Mucosa of rectum (tissue), 2 donors: Measurements from ENCODE around the gene EEF1AKMT2.
A peak's percentile ranks its signal among the peaks of the same experiment; 100 is the strongest.

ENCODE experiments used
- H3K27ac ChIP-seq, 2 donors: one replicate each; pipeline ENCODE4 v1.7.0; 2013; ENCODE audit warnings: inconsistent platforms in 2 of 2, low read depth in 2 of 2, low read length in 2 of 2
- H3K27me3 ChIP-seq, 2 donors: one replicate each; pipeline ENCODE4 v1.7.0; 2013; ENCODE audit warnings: low read length in 2 of 2; ENCODE audit not compliant: control insufficient read depth in 2 of 2, insufficient read depth in 2 of 2
- H3K36me3 ChIP-seq, 2 donors: one replicate each; pipeline ENCODE4 v1.7.0; 2013; ENCODE audit warnings: low read length in 2 of 2; ENCODE audit not compliant: control insufficient read depth in 2 of 2, insufficient read depth in 2 of 2
- H3K4me1 ChIP-seq, 2 donors: one replicate each; pipeline ENCODE4 v1.7.0; 2013; ENCODE audit warnings: low read length in 2 of 2, mild to moderate bottlenecking in 1 of 2; ENCODE audit not compliant: control insufficient read depth in 2 of 2, insufficient read depth in 2 of 2
- H3K4me3 ChIP-seq, 2 donors: one replicate each; pipeline ENCODE4 v1.7.0; 2013; ENCODE audit warnings: low read length in 2 of 2
- H3K9ac ChIP-seq, 2 donors: one replicate each; pipeline ENCODE4 v1.7.0; 2013; ENCODE audit warnings: low read length in 2 of 2, low read depth in 1 of 2, mild to moderate bottlenecking in 1 of 2
- H3K9me3 ChIP-seq, 2 donors: one replicate each; pipeline ENCODE4 v1.7.0; 2013; ENCODE audit warnings: low read length in 2 of 2; ENCODE audit not compliant: control insufficient read depth in 2 of 2
- donor health status: healthy.
- donor health status: Normal muscosa, but diverticular disease.

EEF1AKMT2 gene

DNA sequence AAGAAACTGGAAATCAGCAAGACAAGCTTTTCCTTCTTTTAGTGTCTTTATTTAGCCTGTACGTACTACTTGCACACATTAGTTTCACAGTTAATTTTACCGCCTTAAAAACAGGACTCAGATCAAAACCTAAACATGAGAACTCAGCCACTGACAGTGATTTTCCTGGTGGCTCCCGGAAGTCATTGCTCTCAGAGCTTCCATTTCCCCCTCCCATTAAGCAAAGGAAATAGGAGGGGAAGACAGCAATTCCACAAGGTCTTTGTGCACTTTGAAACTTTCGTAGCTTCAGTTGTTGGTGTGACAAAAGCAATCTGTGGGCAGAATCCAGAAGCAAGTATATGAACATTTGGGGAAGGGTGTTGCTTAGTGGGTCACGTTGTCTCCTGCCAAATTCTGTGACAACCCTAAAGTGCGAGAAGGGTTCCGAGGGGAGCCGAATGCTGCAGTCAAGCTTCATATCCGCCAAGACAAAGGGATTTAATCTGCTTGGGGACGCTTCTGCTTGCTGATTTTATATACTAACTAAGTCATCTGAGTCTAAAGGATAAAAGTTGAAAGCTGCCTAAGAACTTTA lies 77.9 kb downstream of the EEF1AKMT2 start:
- Histone ChIP-seq H3K27ac (no peak overlapping the region), H3K4me3 (no peak overlapping the region), H3K27me3 (no peaks in the 10 kb centered on the region), H3K9me3 (no peaks in the 10 kb centered on the region), H3K36me3 (no peaks in the 10 kb centered on the region), H3K9ac (no peak overlapping the region), H3K4me1 (peaks cover 39 to 56% of the 10 kb centered on the region in 2 donors)

DNA sequence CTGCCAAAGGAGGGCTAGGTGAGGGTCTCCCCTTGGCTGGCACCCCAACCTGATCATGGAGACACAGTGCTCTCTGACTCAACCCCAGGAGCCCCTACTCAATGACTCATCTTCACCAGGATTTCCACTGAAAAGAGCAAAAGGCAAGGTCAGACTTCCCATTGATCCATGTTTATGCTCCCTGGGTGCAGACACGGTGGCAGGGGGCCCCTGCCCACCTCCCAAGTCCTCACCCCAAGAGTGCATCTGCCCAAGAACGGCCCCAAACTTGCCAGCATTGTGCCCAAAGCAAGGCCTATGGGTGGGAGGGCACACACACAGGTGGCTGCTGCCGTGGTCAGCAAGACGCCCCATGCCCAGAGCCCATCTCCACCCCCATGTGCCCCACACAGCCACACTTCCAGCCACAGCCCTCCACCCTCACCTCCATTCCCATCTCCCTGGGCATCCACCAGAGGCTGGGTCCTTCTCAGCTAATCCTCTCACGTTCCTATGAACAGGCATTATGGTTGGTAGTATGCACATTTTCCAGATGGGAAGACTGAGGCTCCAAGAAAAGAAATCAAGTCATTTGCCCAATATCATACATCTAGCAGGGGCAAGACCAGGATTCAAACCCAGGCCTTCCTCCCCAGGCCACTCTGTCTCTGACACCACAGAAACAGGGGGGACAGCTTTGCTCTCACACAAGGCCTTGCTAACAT lies 78.8 kb downstream of the EEF1AKMT2 start:
- no peaks in the 10 kb centered on the region for H3K9me3 ChIP-seq
- H3K27me3 ChIP-seq = no peaks in the 10 kb centered on the region
- no peak overlapping the region for H3K27ac ChIP-seq
- no peak overlapping the region for H3K4me3 ChIP-seq
- H3K4me1 ChIP-seq = peaks cover 39 to 56% of the 10 kb centered on the region in 2 donors
- no peaks in the 10 kb centered on the region for H3K36me3 ChIP-seq
- H3K9ac ChIP-seq = no peak overlapping the region

DNA sequence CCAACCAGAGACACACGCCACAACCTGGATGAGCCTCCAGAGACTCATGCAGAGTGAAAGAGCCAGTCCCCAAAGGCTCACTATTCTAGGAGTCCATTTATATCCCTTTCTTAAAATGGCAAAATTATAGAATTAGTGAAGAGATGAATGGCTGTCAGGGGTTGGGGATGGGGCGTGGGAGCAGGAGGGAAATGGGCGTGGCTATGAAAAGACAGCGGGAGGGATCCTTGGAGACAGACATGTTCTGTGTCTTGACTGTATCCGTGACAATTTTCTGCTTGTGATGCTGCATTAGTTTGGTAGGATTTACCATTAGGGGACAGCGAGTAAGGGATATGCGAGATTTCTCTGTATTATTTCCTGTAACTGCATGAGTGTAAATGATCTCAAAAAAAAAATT lies 80.5 kb downstream of the EEF1AKMT2 start:
- H3K9me3 ChIP-seq = no peaks in the 10 kb centered on the region
- H3K36me3 ChIP-seq = peaks cover 0 to 6% of the 10 kb centered on the region in 2 donors
- no peak overlapping the region for H3K9ac ChIP-seq
- no peaks in the 10 kb centered on the region for H3K27me3 ChIP-seq
- H3K4me3 ChIP-seq = no peak overlapping the region
- H3K4me1 ChIP-seq = peaks cover 49 to 62% of the 10 kb centered on the region in 2 donors
- H3K27ac ChIP-seq = peak overlapping the region; percentile 65 to 75

- H3K36me3 ChIP-seq = peaks cover 6 to 14% of the 10 kb centered on the region in 2 donors
- no peak overlapping the region for H3K4me3 ChIP-seq
- peaks cover 46 to 56% of the 10 kb centered on the region in 2 donors for H3K4me1 ChIP-seq
- peak overlapping the region; percentile 65 to 75 for H3K27ac ChIP-seq
- H3K9me3 ChIP-seq = no peaks in the 10 kb centered on the region
- H3K27me3 ChIP-seq = no peaks in the 10 kb centered on the region
- peak overlapping the region in 1 of 2 donors; percentile 16 for H3K9ac ChIP-seq
Measured at GRCh38 chr10:124710266-124710881, 81.3 kb downstream of the EEF1AKMT2 start.

GRCh38 chr10:124709861-124710260 lies 81.8 kb downstream of the EEF1AKMT2 start:
- peaks cover 47 to 56% of the 10 kb centered on the region in 2 donors for H3K4me1 ChIP-seq
- H3K27ac ChIP-seq = peak overlapping the region; percentile 65 to 75
- H3K4me3 ChIP-seq = no peak overlapping the region
- no peaks in the 10 kb centered on the region for H3K9me3 ChIP-seq
- peaks cover 9 to 19% of the 10 kb centered on the region in 2 donors for H3K36me3 ChIP-seq
- peak overlapping the region in 1 of 2 donors; percentile 38 for H3K9ac ChIP-seq
- H3K27me3 ChIP-seq = no peaks in the 10 kb centered on the region

DNA sequence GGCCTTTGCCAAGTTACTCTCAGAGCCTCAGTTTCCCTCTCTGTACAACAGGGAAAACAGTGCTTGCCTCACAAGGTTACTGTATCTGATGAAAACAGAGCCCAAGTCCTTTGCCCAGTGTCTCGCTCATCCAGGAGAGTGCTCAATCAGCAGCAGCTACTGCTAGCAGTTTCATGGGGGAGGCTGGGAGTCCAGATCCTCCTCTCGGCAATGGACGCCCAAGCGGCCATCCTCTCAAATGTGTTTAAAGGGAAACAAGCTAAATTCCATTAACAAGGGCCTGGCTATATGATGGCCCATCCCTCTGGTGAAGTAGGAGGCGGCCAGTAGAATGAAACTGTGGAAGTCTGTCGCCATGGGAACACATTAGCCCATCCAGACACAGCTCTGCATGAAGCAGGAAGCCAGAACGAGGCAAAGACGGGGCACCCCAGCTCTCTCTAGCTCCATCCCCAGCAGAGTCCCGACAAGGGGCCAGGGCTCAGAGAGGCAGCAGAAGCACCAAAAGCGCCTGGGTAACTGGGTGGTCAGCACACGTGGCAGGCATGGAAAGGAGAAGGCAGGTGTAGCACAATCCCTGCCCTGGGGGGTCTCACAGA lies 82.7 kb downstream of the EEF1AKMT2 start:
- Histone ChIP-seq H3K27ac (peak overlapping the region; percentile 65 to 75), H3K27me3 (no peaks in the 10 kb centered on the region), H3K9me3 (no peaks in the 10 kb centered on the region), H3K4me1 (peaks cover 49 to 58% of the 10 kb centered on the region in 2 donors), H3K9ac (peak overlapping the region; percentile 5 to 50), H3K4me3 (no peak overlapping the region), H3K36me3 (peaks cover 18 to 26% of the 10 kb centered on the region in 2 donors)

- Histone ChIP-seq H3K9me3 (no peaks in the 10 kb centered on the region), H3K4me1 (peaks cover 56 to 64% of the 10 kb centered on the region in 2 donors), H3K4me3 (no peak overlapping the region), H3K9ac (peak overlapping the region; percentile 5 to 50), H3K27ac (peak overlapping the region; percentile 65 to 75), H3K36me3 (peaks cover 24 to 31% of the 10 kb centered on the region in 2 donors), H3K27me3 (no peaks in the 10 kb centered on the region)
Measured at GRCh38 chr10:124708246-124708779, 83.4 kb downstream of the EEF1AKMT2 start.
